Measurements from ENCODE around the gene ZGRF1. TPM values are rescaled to one million over a fixed set of nuclear protein-coding genes. Genes with fewer than 3 reads are reported as not detected.
"Not testable (repeated sequence)": the region's sequence is repeated elsewhere in the genome, so short reads cannot be mapped to it uniquely, and the experiment has no call there.

ZGRF1 gene
- total and polyA plus RNA-seq, 2 donors (not counting 1 experiment from before 2014, with no cell fraction given) = 4.6 to 13.0 TPM

- H3K4me3 ChIP-seq (ENCODE audit: control extremely low read depth in 1 of 5, extremely low read depth in 1 of 5, insufficient read depth in 1 of 5, low read depth in 2 of 5, low read length in 4 of 5) = no peak overlapping the region
- H3K79me2 ChIP-seq (ENCODE audit: control insufficient read depth, insufficient read depth, low read length) = peaks cover 22% of the 10 kb centered on the region
- ChIA-PET CTCF (interaction anchor here (0.6 to 1.2 kb wide), 2 partner anchors 38 to 120 kb away, joined by 3 to 4 read pairs; no protein-coding TSS in a partner anchor), POLR2A (no interaction called here)
- no peak overlapping the region for H3K4me2 ChIP-seq (replicated peaks; ENCODE audit: low read depth, low read length, poor library complexity, severe bottlenecking)
- peaks cover 7 to 9% of the 10 kb centered on the region in 2 donors for H3K4me1 ChIP-seq (ENCODE audit: control insufficient read depth in 2 of 2, insufficient read depth in 2 of 2, low read length in 2 of 2)
- H3K27me3 Mint-ChIP-seq = no peaks in the 10 kb centered on the region
- no peaks in the 10 kb centered on the region for H3K9me3 Mint-ChIP-seq (ENCODE audit: insufficient read depth)
- H3K9me3 ChIP-seq (ENCODE audit: control extremely low read depth in 1 of 3, control insufficient read depth in 2 of 3, insufficient read depth in 1 of 3, low read length in 2 of 3) = no peaks in the 10 kb centered on the region
- peaks cover 14 to 50% of the 10 kb centered on the region in 2 experiments for H3K36me3 ChIP-seq (replicated peaks in 1 of 2; ENCODE audit: control extremely low read depth in 1 of 2, control insufficient read depth in 1 of 2, extremely low read depth in 1 of 2, insufficient read depth in 2 of 2, low read length in 1 of 2)
- peaks cover 29% of the 10 kb centered on the region for H3K4me1 Mint-ChIP-seq
- H3K9ac ChIP-seq (ENCODE audit: low read length) = no peak overlapping the region
- no peaks in the 10 kb centered on the region for H3K27me3 ChIP-seq (replicated peaks in 1 of 4; ENCODE audit: control extremely low read depth in 1 of 4, control insufficient read depth in 3 of 4, insufficient read depth in 4 of 4, low read length in 3 of 4)
- ATAC-seq (ENCODE audit: low read depth) (no peak), DNase-seq (no peak)
- no peak overlapping the region for H3K4me3 Mint-ChIP-seq
- H3K27ac ChIP-seq (ENCODE audit: low read length in 2 of 2) = no peak overlapping the region
- peaks cover 4% of the 10 kb centered on the region for H4K20me1 ChIP-seq (ENCODE audit: control insufficient read depth, insufficient read depth, low read length, poor library complexity, severe bottlenecking)
- TF ChIP-seq, protein P1, sequence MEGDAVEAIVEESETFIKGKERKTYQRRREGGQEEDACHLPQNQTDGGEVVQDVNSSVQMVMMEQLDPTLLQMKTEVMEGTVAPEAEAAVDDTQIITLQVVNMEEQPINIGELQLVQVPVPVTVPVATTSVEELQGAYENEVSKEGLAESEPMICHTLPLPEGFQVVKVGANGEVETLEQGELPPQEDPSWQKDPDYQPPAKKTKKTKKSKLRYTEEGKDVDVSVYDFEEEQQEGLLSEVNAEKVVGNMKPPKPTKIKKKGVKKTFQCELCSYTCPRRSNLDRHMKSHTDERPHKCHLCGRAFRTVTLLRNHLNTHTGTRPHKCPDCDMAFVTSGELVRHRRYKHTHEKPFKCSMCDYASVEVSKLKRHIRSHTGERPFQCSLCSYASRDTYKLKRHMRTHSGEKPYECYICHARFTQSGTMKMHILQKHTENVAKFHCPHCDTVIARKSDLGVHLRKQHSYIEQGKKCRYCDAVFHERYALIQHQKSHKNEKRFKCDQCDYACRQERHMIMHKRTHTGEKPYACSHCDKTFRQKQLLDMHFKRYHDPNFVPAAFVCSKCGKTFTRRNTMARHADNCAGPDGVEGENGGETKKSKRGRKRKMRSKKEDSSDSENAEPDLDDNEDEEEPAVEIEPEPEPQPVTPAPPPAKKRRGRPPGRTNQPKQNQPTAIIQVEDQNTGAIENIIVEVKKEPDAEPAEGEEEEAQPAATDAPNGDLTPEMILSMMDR (IDR thresholded peaks at IDR 0.05) = no peak
- no peak for TF ChIP-seq EZH2 (IDR thresholded peaks at IDR 0.05; ENCODE audit: borderline replicate concordance, insufficient read depth, low read depth, low read length, poor library complexity, severe bottlenecking)
- intact Hi-C loops (cut with micrococcal nuclease) = no loop called here
- no peak overlapping the region for H3K27ac Mint-ChIP-seq
- H2AFZ ChIP-seq (ENCODE audit: insufficient read depth, low read depth, low read length, poor library complexity, severe bottlenecking) = no peak overlapping the region
- WGBS (ENCODE audit: insufficient coverage) = 100% methylated on average over 1 of the region's 8 CpGs
Observed at GRCh38 chr4:112645541-112646329, 9.0 kb upstream of the ZGRF1 start.

DNA sequence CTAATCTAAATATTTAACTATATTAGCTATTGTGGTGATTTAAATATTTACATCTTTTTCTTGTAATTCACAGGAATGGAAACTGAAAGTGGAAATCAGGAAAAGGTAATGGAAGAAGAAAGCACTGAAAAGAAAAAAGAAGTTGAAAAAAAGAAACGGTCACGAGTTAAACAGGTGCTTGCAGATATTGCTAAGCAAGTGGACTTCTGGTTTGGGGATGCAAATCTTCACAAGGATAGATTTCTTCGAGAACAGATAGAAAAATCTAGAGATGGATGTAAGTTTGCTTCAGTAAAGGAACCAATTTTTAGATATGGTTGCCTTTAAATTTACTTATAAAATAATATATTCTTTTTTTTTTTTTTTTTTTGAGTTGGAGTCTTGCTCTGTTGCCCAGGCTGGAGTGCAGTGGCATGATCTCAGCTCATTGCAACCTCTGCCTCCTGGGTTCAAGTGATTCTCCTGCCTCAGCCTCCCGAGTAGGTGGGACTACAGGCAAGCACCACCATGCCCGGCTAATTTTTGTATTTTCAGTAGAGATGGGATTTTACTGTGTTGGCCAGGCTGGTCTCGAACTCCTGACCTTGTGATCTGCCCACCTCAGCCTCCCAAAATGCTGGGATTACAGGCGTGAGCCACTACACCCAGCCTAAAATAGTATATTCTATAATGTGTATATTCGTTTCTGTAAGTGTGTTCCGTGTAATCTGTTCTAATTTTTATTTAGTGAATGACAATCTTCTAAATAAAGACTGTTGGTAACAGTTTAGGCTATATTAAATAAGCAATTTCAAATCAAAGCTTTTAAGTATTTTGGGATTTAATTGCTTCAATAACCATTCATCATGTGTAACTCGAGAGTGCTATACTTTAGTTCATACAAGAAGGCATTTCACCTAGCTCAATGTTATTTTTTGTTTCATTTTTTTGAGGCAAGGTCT lies 8.2 kb upstream of the ZGRF1 start:
- peak; percentile 32 for DNase-seq
- H3K4me2 ChIP-seq (replicated peaks; ENCODE audit: low read depth, low read length, poor library complexity, severe bottlenecking); H3K9ac ChIP-seq (ENCODE audit: low read length); POLR2A ChIA-PET; H3K4me1 ChIP-seq (ENCODE audit: control insufficient read depth in 2 of 2, insufficient read depth in 2 of 2, low read length in 2 of 2); H2AFZ ChIP-seq (ENCODE audit: insufficient read depth, low read depth, low read length, poor library complexity, severe bottlenecking); H3K27me3 ChIP-seq (replicated peaks in 1 of 4; ENCODE audit: control extremely low read depth in 1 of 4, control insufficient read depth in 3 of 4, insufficient read depth in 4 of 4, low read length in 3 of 4); H3K4me3 Mint-ChIP-seq; H3K9me3 Mint-ChIP-seq (ENCODE audit: insufficient read depth); H3K27ac Mint-ChIP-seq; H3K9me3 ChIP-seq (ENCODE audit: control extremely low read depth in 1 of 3, control insufficient read depth in 2 of 3, insufficient read depth in 1 of 3, low read length in 2 of 3); H3K4me3 ChIP-seq (ENCODE audit: control extremely low read depth in 1 of 5, extremely low read depth in 1 of 5, insufficient read depth in 1 of 5, low read depth in 2 of 5, low read length in 4 of 5); H4K20me1 ChIP-seq (ENCODE audit: control insufficient read depth, insufficient read depth, low read length, poor library complexity, severe bottlenecking); H3K27ac ChIP-seq (ENCODE audit: low read length in 2 of 2); H3K27me3 Mint-ChIP-seq; ATAC-seq (ENCODE audit: low read depth); intact Hi-C loops (cut with micrococcal nuclease): not testable (repeated sequence)
- WGBS (ENCODE audit: insufficient coverage) = 31% methylated on average over 2 of the region's 10 CpGs
- CTCF ChIA-PET = interaction anchor here (1.9 kb wide), 1 partner anchor 120 kb away, joined by 5 read pairs; no protein-coding TSS in a partner anchor
- H3K4me1 Mint-ChIP-seq = peaks cover 31% of the 10 kb centered on the region
- H3K79me2 ChIP-seq (ENCODE audit: control insufficient read depth, insufficient read depth, low read length) = peaks cover 30% of the 10 kb centered on the region
- H3K36me3 ChIP-seq (replicated peaks in 1 of 2; ENCODE audit: control extremely low read depth in 1 of 2, control insufficient read depth in 1 of 2, extremely low read depth in 1 of 2, insufficient read depth in 2 of 2, low read length in 1 of 2) = peaks cover 12 to 45% of the 10 kb centered on the region in 2 experiments

All from B cell (primary cell).